NCI-H69 (cell line): ENCODE measurements around the gene RABAC1.
"Not testable (repeated sequence)": the region's sequence is repeated elsewhere in the genome, so short reads cannot be mapped to it uniquely, and the experiment has no call there.

ENCODE experiments used
- DNase-seq: peaks from one replicate; lab custom pipeline; 2025; lab: John Stamatoyannopoulos, UW

Gene RABAC1

DNA sequence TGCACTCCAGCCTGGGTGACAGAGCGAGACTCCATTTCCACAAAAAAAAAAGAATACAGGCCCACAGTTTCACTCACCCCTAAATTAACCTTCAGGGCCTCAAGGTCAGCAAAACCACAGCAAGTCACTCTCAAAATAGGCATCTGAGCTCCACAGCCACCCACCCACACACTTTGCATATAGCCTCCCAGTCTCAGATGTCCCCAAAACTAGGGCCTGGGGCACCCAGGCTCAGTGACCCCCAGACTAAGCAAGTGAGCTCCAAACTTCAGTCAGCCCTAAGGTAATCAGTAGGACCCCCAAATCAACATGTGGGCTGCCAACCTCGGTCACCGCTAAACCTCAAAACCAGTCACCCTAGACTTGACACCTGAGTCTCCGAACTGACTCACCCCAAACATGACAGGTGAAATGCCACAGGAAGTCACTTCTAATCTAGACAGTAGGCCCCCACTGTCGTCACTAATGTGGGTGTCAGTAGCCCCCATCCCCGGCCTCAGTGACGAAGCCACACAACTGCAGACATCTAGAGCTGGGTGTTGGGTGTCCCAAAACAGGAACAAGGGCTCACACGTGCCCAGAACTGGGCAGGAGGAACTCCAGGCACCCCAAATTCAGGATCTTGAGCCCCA is 13.9 kb downstream of the RABAC1 start:
- no peak for DNase-seq

DNA sequence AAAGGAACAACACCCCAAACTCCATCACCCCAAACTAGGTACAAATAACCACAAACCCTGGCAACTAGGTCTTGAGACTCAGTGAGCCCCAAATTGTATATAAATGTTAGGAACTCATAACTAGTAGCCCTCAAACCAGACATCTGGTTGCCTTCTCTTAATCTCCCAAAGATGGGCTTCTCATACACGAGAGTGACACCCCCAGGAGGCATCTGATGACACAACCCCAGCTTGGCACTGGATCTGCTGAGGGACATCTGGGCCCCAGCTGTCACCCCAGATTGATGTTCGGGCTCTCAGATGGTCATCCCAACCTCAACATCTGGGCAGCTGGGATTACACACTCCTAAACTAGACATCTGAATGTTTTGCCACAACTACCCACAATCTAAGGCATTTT is 14.8 kb downstream of the RABAC1 start:
- no peak for DNase-seq

DNA sequence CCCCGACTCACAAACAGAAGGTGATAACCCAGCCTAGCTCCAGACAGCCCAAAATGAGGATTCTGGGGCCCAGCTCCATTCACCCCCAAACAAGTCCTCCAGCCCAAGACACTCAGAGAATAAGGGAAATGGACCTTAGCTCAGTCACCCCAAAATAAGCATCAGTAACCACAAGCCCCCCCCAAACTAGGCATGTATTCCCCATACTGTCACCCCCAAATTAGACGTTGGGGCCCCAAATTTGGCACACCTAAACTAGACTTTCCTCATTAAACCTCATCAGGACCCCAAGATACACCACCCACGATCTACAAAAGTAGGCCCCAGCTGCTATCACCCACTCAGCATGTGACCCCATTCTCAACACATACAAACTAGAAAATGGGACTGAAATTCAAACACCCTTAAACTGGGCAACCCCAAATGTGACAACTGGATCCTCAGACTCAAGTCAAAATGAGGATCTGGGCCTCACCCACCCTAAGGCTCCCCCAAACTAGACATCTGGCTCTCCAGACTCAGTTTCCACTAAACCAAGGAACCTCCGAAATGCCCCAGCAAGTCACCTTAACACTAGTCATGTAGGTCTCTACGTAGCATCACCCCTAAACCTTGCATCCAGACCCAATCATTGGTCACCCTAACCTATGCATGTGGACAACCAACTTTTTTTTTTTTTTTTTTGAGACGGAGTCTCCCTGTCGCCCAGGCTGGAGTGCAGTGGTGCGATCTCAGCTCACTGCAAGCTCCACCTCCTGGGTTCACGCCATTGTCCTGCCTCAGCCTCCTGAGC is 17.5 kb downstream of the RABAC1 start:
- no peak for DNase-seq

DNA sequence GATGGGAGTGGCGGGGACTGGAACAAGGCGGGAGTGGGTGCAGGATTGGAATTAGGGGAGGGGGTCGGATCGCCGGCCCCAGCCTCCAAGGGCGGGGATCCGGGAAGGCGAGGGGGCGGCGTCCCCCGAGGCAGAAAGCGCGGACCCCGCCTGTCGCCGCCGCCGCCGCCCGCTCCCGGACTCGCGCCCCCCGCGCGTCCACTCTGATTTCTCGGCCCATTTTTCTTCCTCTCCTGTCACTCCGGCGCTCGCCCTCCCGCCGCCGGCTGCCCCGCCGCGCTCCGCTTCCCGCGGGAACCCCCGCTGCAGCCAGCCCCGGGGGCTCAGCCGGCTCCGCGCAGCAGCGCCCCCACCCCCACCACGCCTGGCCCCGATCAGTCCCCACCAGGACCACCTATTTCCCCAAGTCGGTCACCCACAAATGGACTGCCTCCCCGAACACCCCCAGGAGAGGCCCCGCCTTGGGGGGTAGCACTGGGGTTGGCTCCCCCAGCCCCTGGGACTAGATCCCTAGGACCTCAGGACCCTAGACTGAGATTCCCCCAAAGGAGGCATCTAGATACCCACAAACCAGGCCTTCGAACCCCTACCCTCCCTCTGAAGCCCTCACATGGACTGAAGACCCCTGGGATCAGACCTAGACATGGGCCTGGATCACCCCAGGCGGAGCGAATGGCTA is 18.3 kb downstream of the RABAC1 start:
- peak; percentile 68 for DNase-seq

DNA sequence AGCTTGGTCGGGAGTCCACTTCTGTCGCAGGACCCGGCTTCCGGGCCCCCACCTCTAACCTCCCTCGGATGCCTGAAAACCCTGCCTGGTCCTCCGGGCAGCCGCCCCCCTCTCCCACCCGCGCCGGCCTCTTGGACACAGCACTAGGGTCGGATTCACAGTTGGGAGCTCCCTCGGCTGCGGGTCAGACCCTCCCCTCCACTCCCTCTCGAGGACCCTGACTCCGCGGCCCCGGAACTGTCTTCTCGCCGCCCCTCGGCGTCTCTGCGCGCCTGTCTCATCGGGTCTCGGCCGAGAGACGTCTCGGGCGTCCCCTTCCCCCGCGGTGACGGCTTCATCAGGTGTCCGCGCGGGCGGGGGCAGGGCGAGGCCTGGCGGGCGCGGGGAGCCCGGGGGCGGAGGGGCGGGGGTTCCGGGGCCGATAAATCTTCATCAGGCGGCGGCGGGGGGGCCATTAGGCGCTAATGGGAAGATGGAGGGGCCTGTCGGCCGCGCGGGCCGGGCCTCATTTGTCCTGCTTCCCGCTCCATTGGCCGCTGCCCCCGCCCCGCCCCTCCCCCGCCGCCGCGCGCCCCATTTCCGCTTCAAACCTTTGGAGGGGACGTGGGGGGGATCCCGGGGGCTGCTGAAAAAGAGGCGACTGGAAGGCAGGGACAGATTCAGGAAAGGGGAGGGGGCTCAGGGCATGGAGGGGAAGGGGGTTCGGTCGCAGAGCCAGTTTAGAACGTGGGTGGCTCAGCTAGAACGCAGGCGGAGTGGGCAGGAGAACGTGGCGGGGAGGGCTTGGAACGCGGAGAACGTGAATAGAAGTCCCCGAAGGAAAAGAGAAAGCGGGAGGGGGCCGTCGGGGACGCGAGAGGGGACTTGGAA is 19.0 kb downstream of the RABAC1 start:
- peak; percentile 85 for DNase-seq

DNA sequence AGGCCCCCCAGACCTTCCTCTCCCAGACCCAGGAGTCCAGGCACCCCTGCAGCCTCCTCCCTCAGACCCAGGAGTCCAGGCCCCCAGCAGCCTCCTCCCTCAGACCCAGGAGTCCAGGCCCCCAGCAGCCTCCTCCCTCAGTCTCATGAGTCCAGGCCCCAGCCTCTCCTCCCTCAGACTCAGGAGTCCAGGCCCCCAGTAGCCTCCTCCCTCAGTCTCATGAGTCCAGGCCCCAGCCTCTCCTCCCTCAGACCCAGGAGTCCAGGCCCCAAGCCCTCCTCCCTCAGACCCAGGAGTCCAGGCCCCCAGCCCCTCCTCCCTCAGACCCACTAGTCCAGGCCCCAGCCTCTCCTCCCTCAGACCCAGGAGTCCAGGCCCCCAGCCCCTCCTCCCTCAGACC is 19.9 kb downstream of the RABAC1 start:
- DNase-seq, result not testable (repeated sequence)

DNA sequence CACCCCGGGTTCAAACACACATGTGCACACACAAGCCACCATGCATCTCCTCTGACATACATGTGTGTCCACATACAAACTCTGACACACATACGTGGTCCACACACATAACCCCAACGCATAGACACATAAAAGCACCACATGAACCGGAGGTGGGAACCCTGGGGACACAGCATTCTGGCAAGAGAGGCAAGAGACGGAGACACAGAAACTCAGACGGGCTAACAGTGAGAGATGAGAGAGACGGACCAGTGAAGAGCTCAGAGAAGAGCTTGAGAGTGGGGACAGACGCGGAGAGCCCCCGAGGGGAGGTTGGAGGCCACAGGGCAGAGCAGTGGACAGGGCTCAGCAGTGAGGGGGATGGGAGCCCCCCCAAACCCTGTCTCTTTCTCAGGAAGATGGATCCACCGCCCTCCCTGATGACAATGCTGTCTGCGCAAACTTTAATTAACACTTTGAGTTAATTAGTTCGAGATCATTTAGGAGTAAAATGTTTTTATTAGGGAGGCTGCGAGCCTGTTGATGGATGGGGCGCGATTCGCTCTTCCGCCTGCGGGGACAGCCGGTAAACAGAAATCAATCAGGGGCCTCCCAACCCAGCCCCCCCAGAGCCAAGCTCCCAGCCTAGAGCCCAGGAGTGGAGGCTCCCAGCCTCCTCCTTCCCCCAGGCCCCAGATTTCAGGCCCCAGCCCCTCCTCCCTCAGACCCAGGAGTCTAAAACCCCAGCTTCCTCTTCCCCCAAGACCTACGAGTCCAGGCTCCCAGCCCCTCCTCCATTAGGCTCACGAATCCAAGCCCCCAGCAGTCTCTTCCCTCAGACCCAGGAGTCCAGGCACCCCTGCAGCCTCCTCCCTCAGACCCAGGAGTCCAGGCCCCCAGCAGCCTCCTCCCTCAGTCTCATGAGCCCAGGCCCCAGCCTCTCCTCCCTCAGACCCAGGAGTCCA is 21.3 kb downstream of the RABAC1 start:
- peak; percentile 61 for DNase-seq

DNA sequence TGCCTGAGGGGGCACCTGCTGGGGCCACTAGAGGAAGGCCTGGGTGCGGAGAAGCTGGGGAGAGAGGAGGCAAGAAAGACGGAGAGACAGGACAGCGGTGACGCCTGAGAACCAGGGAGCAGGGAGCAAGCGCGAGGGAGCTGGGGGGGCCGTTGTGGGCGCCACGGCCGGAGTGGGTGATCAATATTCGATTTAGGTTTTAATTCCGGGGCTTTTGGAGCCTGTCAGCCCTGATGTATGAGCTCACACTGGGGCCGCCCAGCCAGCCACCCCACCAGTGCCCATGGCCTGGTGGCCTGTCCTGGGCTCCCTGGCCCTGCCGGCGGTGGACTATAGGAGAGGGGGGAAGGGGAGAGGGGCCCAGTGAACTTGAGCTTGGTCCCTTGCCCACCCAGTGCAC is 22.2 kb downstream of the RABAC1 start:
- DNase-seq, result no peak

DNA sequence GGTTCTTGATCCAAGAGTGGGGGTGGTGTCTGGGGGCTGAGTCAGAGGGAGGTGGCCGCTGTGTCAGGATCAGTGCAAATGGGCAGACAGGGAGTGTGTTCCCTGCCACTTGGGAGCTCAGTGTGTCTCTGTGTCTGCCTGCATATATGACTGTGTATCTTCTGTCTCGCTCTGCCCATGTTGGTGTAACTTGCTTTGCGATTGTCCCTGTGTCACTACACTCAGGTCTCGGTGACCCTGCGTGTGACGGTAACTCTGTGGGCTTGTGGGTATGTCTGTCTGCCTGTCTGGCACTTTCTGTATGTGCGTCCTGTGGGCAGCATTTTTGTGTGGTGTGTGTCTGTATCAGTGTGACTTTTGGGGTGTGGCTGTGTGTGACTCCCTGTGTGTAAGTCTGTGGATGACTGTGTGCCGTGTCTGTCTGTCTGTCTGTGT is 22.7 kb downstream of the RABAC1 start:
- no peak for DNase-seq

DNA sequence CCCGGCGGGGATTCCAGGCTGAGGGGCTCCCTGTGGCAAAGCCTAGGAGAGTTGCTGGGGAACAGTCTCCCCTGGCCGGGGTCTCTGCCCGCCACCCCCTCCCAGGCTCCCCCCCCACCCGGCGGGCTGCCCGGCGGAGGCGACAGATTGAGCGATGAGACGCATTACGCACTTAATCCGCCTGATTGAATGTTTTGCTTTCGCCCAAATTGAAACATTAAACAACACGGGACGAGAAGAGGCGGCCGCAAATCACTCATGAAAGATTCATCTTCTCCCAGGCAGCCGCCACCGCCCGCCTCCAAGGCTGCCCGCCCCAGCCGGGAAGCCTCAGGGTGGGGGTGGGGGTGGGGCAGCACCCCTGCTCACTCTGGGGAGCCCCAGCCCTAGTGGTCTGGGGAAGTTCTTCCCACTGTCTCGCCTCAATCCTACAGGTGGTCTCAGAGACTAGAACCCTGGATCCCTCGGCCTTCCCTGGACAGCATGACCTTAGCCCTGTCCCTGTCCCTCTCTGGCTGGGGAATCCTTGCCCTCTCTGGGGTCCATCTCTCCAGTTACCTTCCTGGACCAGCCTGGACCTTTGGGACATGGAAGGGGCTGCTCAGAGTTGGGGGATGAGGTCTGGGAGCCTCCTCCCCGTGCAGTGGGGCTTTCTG is 23.2 kb downstream of the RABAC1 start:
- peak; percentile 45 for DNase-seq

DNA sequence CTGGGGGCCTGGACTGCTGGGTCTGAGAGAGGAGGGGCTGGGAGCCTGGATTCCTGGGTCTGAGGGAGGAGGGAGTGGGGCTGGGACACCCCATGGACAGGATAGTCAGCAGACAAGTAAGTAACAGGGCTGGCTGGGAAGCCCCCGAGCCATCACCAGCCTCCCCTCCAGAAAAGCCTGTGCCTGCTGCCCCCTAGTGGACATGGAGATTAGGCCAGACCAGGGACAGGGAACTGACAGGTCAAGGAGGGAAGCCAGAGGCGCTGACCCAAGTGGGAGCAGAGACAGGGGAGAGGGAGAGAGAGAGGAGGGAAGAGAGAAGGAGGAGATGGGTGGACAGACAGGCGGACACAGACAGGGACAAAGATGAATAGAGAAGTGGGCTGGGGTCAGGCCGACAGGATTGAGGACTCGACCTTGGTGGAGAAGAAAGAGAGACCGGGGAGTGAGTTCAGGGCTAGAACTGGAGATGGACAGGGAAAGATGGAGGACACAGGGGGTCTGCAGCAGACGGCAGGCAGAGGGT is 24.2 kb downstream of the RABAC1 start:
- peak; percentile 80 for DNase-seq

DNA sequence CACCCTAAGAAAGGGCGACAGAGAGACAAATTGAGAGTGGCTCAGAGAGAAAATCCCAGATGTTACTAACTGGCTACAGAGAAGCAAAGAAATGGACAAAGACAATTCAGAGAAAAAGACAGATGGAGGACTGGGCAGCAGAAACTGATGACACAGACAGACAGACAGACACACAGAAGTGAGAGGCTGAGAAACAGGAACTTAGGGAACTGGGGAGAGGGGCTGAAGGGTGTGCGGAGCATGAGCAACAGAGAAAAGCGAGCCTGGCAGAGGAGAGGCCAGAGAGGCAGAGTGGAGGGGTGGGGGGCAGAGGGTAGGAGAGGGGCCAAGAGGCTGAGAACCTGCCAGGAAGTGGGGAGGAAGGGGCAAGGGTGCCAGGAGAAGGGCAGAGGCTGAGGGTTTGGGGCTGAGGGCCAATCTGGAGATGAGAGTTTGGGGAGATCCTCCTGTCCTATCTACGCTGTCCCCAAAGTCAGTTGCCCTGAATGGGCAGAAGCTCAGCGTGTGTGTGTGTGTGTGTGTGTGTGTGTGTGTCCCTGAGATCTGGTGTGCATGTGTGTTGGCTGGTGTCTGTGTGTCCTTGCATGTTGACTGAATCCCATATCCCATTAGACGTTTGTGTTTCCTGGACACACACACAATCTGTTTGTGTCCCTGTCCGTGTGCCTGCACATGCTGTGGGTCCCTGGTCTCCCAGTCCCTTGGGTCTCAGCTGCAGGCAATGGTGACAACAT is 25.3 kb downstream of the RABAC1 start:
- peak; percentile 25 for DNase-seq

DNA sequence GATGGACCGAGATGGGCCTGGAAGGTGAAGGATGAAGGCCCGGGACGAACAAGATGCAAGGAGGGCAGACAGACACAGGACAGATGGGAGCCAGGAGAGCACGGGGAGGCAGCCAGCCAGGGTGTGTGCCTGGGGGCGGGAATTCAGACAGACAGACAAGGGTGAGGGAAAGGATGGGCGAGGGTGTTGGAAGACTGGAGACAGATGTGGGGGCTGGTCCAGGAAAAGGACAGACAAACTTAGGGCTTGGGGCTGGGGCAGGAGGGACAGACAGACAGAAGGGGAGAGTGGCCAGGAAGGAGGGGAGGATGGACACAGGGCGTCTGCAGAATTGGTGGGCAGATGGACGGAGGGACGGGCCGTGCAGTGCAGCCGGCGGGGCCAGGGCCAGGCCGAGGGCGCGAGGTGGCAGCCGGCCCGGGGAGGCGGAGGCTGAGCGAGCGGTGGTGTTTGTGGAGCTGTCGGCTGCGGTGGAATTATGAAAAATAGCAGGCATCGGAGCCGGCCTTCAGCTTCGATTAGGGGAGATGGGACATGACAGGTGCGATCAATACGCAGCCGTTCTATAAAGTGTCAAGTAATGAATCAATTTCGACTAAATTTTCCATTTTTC is 26.3 kb downstream of the RABAC1 start:
- DNase-seq, result peak; percentile 82

DNA sequence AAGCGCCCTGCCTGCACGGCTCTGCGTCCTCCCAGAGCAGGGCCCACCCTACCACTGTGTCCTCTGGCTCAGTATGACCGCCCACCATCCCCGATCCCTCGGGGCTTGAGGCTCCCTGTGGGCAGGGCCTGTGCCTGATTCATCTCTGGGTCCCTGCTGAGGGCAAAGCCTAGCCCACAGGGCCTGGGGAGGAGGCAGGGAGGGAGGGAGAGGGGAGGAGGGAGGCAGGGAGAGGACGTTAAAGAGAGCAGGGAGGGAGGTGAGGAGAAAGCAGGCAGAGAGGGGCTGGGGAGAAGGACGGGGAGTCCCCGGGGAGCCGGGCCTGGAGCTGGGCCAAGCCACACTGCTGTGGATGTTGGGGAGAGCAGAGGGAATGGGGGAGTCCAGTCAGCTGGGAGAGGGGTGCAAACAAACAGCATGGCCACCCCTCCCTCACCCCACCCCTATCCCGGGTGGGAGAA is 26.8 kb downstream of the RABAC1 start:
- DNase-seq, result peak; percentile 81

DNA sequence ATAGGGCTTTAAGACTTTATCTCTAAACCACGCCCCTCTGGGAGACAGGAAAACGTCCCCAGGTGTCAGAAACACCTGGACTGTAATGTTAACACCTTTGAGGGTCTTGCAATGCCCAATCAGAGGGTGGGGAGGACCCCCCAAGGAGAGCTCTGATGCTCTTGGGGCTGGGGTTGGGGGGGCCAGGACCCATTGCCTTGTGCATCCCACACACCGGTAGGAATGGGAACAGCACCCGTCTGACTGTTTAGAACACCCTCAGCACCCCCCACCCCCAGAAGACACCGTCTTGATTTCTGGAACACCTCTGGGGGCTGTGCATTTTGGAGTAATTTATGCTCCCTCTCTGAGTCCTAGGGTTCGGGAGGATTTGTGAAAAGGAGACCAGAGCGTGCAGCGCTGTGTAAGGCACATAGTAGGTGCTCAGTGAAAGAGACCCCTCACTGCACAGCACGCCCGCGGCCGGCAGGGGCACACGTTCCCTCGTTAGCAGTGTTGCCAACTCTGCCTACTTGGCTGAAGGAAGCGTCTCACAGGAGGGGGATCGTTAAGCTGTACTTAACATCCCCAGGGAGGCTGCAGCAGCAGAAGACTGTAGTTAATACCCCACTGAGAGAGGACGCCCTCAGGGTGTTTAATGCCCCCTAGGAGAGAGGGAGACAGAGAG is 28.1 kb downstream of the RABAC1 start:
- peak; percentile 96 for DNase-seq

DNA sequence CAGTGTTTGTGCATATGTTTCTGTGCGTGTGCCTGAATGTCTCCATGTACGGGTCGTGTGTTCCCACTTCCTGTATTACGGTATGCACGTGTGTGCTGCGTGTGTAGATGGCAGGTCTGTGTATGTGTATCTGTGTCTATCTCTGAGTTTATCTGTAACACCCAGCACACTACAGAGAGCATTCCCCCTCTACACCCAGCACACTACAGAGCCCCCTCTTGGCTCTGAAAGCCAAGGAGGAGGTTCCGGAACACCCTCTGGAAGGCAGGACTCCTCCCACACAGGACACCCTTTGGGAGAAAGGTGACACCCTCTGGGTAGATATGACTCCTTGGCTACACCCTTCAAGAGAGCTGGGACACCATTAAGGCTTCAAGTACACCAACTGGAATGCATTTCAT is 28.8 kb downstream of the RABAC1 start:
- DNase-seq, result peak; percentile 31

DNA sequence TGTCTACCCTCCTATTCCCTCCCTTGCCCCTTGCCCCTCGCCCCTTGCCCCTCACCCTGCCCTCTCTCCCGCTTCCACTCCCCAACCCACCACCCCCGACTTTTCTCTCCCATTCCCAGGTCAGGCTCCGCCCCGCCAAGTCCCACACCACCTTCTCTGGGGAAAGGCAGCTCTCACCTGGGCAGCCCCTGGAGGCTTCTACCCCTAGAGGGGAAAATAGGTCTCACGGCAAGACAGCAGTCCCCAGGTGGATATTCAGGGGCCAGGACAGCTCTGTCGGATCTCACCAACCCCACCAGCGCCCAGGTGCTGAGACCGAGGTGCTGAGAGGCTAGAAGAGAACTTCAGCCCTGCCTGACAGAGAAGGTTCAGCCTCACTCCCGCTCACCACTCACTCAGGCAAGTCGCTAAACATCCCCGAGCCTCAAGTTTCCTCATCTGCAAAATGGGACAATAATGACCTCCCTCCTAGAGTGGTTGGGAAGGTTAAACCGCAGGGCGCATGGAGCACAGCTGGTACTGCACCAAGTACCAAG is 29.5 kb downstream of the RABAC1 start:
- DNase-seq, result no peak
